ENCODE data around the gene ATCAY.

DNA sequence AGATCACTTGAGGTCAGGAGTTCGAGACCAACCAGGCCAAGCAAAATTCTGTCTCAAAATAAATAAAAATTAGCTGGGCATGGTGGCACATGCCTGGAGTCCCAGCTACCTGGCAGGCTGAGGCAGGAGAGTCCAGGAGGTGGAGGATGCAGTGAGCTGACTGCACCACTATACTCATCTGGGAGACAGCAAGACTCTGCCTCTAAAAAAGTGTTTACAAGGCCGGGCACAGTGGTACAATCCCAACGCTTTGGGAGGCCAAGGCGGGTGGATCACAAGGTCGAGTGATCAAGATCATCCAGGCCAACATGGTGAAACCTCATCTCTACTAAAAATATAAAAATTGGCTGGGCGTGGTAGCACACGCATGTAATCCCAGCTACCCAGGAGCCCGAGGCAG lies 94.7 kb downstream of the ATCAY start:
- TF ChIP-seq, protein P1, sequence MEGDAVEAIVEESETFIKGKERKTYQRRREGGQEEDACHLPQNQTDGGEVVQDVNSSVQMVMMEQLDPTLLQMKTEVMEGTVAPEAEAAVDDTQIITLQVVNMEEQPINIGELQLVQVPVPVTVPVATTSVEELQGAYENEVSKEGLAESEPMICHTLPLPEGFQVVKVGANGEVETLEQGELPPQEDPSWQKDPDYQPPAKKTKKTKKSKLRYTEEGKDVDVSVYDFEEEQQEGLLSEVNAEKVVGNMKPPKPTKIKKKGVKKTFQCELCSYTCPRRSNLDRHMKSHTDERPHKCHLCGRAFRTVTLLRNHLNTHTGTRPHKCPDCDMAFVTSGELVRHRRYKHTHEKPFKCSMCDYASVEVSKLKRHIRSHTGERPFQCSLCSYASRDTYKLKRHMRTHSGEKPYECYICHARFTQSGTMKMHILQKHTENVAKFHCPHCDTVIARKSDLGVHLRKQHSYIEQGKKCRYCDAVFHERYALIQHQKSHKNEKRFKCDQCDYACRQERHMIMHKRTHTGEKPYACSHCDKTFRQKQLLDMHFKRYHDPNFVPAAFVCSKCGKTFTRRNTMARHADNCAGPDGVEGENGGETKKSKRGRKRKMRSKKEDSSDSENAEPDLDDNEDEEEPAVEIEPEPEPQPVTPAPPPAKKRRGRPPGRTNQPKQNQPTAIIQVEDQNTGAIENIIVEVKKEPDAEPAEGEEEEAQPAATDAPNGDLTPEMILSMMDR (IDR thresholded peaks at IDR 0.05) = no peak
- TF ChIP-seq POLR2A (IDR thresholded peaks at IDR 0.05) = no peak

Measured in suprapubic skin (tissue), 3 donors.